ENCODE results near the gene FEM1A.
"Not testable (repeated sequence)": the region's sequence is repeated elsewhere in the genome, so short reads cannot be mapped to it uniquely, and the experiment has no call there.

FEM1A gene, protein sequence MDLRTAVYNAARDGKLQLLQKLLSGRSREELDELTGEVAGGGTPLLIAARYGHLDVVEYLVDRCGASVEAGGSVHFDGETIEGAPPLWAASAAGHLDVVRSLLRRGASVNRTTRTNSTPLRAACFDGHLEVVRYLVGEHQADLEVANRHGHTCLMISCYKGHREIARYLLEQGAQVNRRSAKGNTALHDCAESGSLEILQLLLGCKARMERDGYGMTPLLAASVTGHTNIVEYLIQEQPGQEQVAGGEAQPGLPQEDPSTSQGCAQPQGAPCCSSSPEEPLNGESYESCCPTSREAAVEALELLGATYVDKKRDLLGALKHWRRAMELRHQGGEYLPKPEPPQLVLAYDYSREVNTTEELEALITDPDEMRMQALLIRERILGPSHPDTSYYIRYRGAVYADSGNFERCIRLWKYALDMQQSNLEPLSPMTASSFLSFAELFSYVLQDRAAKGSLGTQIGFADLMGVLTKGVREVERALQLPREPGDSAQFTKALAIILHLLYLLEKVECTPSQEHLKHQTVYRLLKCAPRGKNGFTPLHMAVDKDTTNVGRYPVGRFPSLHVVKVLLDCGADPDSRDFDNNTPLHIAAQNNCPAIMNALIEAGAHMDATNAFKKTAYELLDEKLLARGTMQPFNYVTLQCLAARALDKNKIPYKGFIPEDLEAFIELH

GRCh38 chr19:4791183-4792018 is at the start of gene FEM1A:
Gene FEM1A (plus strand): TSS chr19:4791734. CDS start chr19:4791855, 121 bp downstream.
- Histone ChIP-seq H3K4me3 (ENCODE audit: low read length) (peak within 1 kb of the TSS; percentile 63), H3K27me3 (ENCODE audit: control insufficient read depth, insufficient read depth, low read length) (no peaks in the 10 kb centered on the region), H3K4me1 (ENCODE audit: control insufficient read depth, insufficient read depth, low read length) (peaks cover 25% of the 10 kb centered on the region), H3K9me3 (ENCODE audit: control insufficient read depth, low read length) (no peaks in the 10 kb centered on the region), H3K9ac (ENCODE audit: low read length) (peak within 1 kb of the TSS; percentile 75), H3K36me3 (ENCODE audit: control insufficient read depth, insufficient read depth, low read length) (peaks cover 6% of the 10 kb centered on the region)

DNA sequence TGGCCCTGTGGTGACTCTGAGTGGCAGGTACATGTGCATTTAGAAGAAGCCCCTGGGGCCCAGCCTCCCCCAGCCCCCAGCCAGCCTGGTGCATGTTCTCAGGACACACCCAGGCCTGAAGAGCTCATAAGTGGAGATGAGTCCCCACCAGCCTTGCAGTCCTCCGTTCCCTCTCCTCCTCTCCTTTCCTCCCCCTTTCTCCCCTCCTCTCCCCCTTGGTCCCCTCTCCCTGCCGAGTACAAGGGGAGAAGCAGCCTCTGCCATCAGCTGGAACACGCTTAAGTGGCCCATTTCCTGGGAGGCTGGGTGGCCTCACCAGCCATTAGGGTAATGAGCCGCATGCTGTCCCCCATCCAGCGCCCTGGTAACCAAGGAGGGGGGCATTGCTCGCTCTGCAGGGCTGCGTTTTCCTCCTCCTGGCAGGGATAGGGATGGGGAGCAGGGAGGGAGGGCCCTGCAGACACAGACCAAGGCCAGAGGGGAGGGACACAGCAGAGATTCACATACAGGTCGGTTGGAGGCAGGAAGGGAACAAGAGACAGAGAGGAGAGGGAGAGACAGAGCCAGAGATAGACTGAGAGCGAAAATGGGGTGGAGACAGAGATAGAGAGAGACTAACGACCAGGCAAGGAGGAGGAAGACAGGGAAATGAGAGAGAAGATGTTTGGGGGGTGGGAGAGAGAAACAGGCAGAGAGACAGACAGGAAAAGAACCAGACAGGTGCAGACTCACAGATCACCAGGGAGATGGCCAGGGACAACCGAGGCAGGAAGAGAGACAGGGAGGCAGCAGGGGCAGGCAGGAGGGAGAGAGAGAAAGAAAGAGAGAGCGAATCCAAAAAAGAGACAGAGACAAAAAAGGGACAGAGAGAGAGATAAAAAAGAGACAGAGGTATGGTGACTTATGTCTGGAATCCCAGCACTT is 48.5 kb upstream of the FEM1A start:
- Histone ChIP-seq H3K9me3 (ENCODE audit: control insufficient read depth, low read length) (no peaks in the 10 kb centered on the region), H3K4me1 (ENCODE audit: control insufficient read depth, insufficient read depth, low read length) (no peaks in the 10 kb centered on the region), H3K27me3 (ENCODE audit: control insufficient read depth, insufficient read depth, low read length) (peaks cover 14% of the 10 kb centered on the region), H3K36me3 (ENCODE audit: control insufficient read depth, insufficient read depth, low read length) (no peaks in the 10 kb centered on the region), H3K4me3 (ENCODE audit: low read length) (no peak overlapping the region), H3K9ac (ENCODE audit: low read length) (no peak overlapping the region)

GRCh38 chr19:4744451-4745174 is 46.9 kb upstream of the FEM1A start:
- peaks cover 11% of the 10 kb centered on the region for H3K27me3 ChIP-seq (ENCODE audit: control insufficient read depth, insufficient read depth, low read length)
- no peaks in the 10 kb centered on the region for H3K4me1 ChIP-seq (ENCODE audit: control insufficient read depth, insufficient read depth, low read length)
- H3K36me3 ChIP-seq (ENCODE audit: control insufficient read depth, insufficient read depth, low read length), result no peaks in the 10 kb centered on the region
- H3K4me3 ChIP-seq (ENCODE audit: low read length), result no peak overlapping the region
- H3K9me3 ChIP-seq (ENCODE audit: control insufficient read depth, low read length), result no peaks in the 10 kb centered on the region
- H3K9ac ChIP-seq (ENCODE audit: low read length), result no peak overlapping the region

DNA sequence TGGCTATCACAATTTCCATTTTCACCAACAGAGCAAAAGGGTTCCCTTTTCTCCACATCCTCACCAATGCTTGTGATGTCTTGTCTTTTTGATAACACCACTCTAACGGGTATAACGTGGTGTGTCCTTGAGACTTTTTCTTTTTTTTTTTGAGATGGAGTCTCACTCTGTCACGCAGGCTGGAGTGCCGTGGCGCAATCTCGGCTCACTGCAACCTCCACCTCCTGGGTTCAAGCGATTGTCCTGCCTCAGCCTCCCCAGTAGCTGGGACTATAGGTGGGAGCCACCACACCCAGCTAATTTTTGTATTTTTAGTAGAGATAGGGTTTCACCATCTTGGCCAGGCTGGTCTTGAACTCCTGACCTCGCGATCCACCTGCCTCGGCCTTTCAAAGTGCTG is 46.4 kb upstream of the FEM1A start:
- not testable (repeated sequence) for H3K36me3 ChIP-seq (ENCODE audit: control insufficient read depth, insufficient read depth, low read length); H3K9ac ChIP-seq (ENCODE audit: low read length); H3K4me1 ChIP-seq (ENCODE audit: control insufficient read depth, insufficient read depth, low read length); H3K4me3 ChIP-seq (ENCODE audit: low read length); H3K9me3 ChIP-seq (ENCODE audit: control insufficient read depth, low read length)
- H3K27me3 ChIP-seq (ENCODE audit: control insufficient read depth, insufficient read depth, low read length), result peaks cover 11% of the 10 kb centered on the region

GRCh38 chr19:4745986-4746385 is 45.5 kb upstream of the FEM1A start:
- Histone ChIP-seq H3K9ac (ENCODE audit: low read length) (no peak overlapping the region), H3K36me3 (ENCODE audit: control insufficient read depth, insufficient read depth, low read length) (no peaks in the 10 kb centered on the region), H3K9me3 (ENCODE audit: control insufficient read depth, low read length) (no peaks in the 10 kb centered on the region), H3K27me3 (ENCODE audit: control insufficient read depth, insufficient read depth, low read length) (peaks cover 11% of the 10 kb centered on the region), H3K4me3 (ENCODE audit: low read length) (no peak overlapping the region), H3K4me1 (ENCODE audit: control insufficient read depth, insufficient read depth, low read length) (no peaks in the 10 kb centered on the region)

DNA sequence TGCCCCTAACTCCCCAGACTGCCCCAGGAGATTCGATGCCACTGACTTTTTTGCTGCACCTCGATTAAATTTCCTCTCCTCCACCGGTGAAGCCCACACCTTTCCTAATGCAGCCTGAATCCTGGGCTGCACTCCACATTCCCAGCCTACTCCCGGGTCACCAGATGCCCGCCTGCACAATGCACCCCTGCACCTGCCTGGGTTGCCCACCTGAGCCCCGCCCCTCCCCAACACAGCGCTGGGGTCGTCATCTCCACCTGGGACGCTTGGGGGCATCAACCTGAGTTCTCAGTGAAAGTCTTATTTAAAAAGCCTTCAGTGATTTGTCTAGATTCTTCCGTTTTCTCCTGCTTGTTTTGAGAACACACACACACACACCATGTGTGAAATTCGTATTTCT is 43.3 kb upstream of the FEM1A start:
- H3K9me3 ChIP-seq (ENCODE audit: control insufficient read depth, low read length), result no peaks in the 10 kb centered on the region
- H3K4me3 ChIP-seq (ENCODE audit: low read length), result no peak overlapping the region
- no peaks in the 10 kb centered on the region for H3K4me1 ChIP-seq (ENCODE audit: control insufficient read depth, insufficient read depth, low read length)
- H3K27me3 ChIP-seq (ENCODE audit: control insufficient read depth, insufficient read depth, low read length), result peaks cover 9% of the 10 kb centered on the region
- no peak overlapping the region for H3K9ac ChIP-seq (ENCODE audit: low read length)
- no peaks in the 10 kb centered on the region for H3K36me3 ChIP-seq (ENCODE audit: control insufficient read depth, insufficient read depth, low read length)

DNA sequence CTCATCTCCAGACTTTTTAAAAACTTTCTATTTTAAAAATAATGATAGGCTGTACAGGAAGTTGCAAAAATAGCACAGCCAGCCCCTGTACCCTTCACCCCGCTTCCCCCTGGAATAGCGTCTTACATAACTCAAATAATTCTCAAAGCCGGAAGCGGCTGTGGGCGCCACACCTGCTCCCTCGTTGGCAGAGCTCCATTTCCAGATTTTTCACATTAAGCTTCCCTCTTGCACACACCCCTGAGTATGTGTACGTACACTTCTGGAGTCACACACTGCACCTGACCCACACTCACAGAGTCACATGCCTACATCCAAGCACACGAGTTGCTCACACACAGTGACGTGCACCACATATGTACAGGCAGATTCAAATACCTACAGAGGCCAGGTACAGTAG is 42.9 kb upstream of the FEM1A start:
- H3K4me3 ChIP-seq (ENCODE audit: low read length), result no peak overlapping the region
- H3K9me3 ChIP-seq (ENCODE audit: control insufficient read depth, low read length), result no peaks in the 10 kb centered on the region

DNA sequence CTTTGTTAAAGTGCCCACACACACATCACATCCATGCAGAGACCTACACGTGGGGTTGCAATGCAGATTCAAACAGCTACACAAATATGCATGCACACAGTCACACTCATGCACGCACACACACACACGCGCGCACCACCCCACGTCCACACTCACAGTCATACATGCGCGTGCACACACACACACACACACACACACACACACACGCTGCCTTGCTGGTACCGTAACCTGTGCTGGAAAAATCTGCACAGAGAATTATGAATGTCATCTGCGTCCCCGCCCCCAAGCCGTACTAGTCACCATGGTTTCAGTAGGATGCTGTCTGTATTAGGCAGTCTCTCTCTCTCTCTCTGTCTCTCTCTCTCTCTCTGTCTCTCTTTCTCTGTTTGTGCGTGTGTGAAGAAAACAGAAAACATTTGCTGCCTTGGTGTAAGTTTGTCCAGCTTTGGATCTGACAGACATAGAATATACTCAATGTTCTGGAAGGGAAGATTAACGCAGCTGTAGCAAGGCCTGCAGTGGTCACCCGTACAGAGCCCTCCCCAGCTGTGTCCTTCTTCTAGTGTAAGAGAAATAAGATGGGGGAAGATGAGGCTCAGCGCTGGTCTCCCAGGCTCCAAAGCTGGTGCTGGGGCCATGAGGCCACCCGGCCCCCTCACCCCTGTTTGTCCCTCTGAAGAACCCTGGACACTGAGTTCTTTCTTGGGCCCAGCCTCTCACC is 41.5 kb upstream of the FEM1A start:
- Histone ChIP-seq H3K4me1 (ENCODE audit: control insufficient read depth, insufficient read depth, low read length) (no peaks in the 10 kb centered on the region), H3K36me3 (ENCODE audit: control insufficient read depth, insufficient read depth, low read length) (no peaks in the 10 kb centered on the region), H3K4me3 (ENCODE audit: low read length) (no peak overlapping the region), H3K9me3 (ENCODE audit: control insufficient read depth, low read length) (no peaks in the 10 kb centered on the region), H3K27me3 (ENCODE audit: control insufficient read depth, insufficient read depth, low read length) (peaks cover 8% of the 10 kb centered on the region), H3K9ac (ENCODE audit: low read length) (no peak overlapping the region)

More for the DNA sequence above, 42.9 kb upstream of the FEM1A start:
- H3K4me1 ChIP-seq (ENCODE audit: control insufficient read depth, insufficient read depth, low read length), result no peaks in the 10 kb centered on the region
- no peak overlapping the region for H3K9ac ChIP-seq (ENCODE audit: low read length)
- H3K27me3 ChIP-seq (ENCODE audit: control insufficient read depth, insufficient read depth, low read length), result peaks cover 8% of the 10 kb centered on the region
- no peaks in the 10 kb centered on the region for H3K36me3 ChIP-seq (ENCODE audit: control insufficient read depth, insufficient read depth, low read length)

- H3K4me1 ChIP-seq (ENCODE audit: control insufficient read depth, insufficient read depth, low read length), result peaks cover 1% of the 10 kb centered on the region
- no peaks in the 10 kb centered on the region for H3K27me3 ChIP-seq (ENCODE audit: control insufficient read depth, insufficient read depth, low read length)
- H3K9ac ChIP-seq (ENCODE audit: low read length), result no peak overlapping the region
- H3K9me3 ChIP-seq (ENCODE audit: control insufficient read depth, low read length), result no peaks in the 10 kb centered on the region
- H3K4me3 ChIP-seq (ENCODE audit: low read length), result no peak overlapping the region
- no peaks in the 10 kb centered on the region for H3K36me3 ChIP-seq (ENCODE audit: control insufficient read depth, insufficient read depth, low read length)
These were observed 37.3 kb upstream of the FEM1A start for GRCh38 chr19:4754248-4754647.

GRCh38 chr19:4755459-4755858 is 36.1 kb upstream of the FEM1A start:
- Histone ChIP-seq H3K4me1 (ENCODE audit: control insufficient read depth, insufficient read depth, low read length) (peaks cover 10% of the 10 kb centered on the region), H3K27me3 (ENCODE audit: control insufficient read depth, insufficient read depth, low read length) (no peaks in the 10 kb centered on the region), H3K9me3 (ENCODE audit: control insufficient read depth, low read length) (no peaks in the 10 kb centered on the region), H3K4me3 (ENCODE audit: low read length) (no peak overlapping the region), H3K9ac (ENCODE audit: low read length) (no peak overlapping the region), H3K36me3 (ENCODE audit: control insufficient read depth, insufficient read depth, low read length) (no peaks in the 10 kb centered on the region)
